T-helper 1 cell treated with Interleukin-12 subunit alpha and Interleukin-12 subunit beta and Interleukin-4 antibody, amounts not matched to agents 30 ng/mL and 1 ng/mL, for 36 hours (primary cell): Measurements from ENCODE around the gene PHF3. TPM values are rescaled to one million over a fixed set of nuclear protein-coding genes. Genes with fewer than 3 reads are reported as not detected.

Experiments used
- intact Hi-C: fragments of 100-400 bp; cut with micrococcal nuclease; formaldehyde crosslinking; loops from one replicate; pipeline ENCODE4 v1.15.1; 2024
- total RNA-seq: library from RNA; stranded (reverse); gene quantifications from 2 replicates; pipeline ENCODE4 v1.2.3, GENCODE V29; 2022

The PHF3 gene
- 46.6 and 51.8 TPM in 2 replicates for total RNA-seq

- intact Hi-C loops: loop anchor here (1.0 to 5.0 kb wide), 8 partner anchors 7 to 283 kb away; partner anchors contain the start of genes LOC128125822 and PTP4A1
Measured at GRCh38 chr6:63635588-63636517, at the start of gene PHF3. TSS of gene PHF3 (plus strand) at chr6:63635802. CDS start at chr6:63646552, 10,750 bp downstream.

- intact Hi-C loops: no loop called here
Measured at GRCh38 chr6:63589952-63590411, 45.6 kb upstream of the PHF3 start.

GRCh38 chr6:63592886-63593285 lies 42.7 kb upstream of the PHF3 start:
- intact Hi-C loops: no loop called here

- intact Hi-C loops: loop anchor here (1.0 to 2.0 kb wide), 5 partner anchors 23 to 245 kb away; partner anchors contain the start of gene PHF3
Measured at GRCh38 chr6:63597141-63598048, 38.2 kb upstream of the PHF3 start.

- intact Hi-C loops: loop anchor here (1.0 to 2.0 kb wide), 5 partner anchors 24 to 246 kb away; partner anchors contain the start of gene PHF3
Measured at GRCh38 chr6:63598049-63599036, 37.3 kb upstream of the PHF3 start.

GRCh38 chr6:63599243-63599642 lies 36.4 kb upstream of the PHF3 start:
- intact Hi-C loops: loop anchor here (2.0 kb wide), 1 partner anchor 108 kb away; no protein-coding TSS in a partner anchor

- intact Hi-C loops: no loop called here
Measured at GRCh38 chr6:63600136-63600535, 35.5 kb upstream of the PHF3 start.

GRCh38 chr6:63609231-63609630 lies 26.4 kb upstream of the PHF3 start:
- intact Hi-C loops: no loop called here

- intact Hi-C loops: no loop called here
Measured at GRCh38 chr6:63610944-63611343, 24.7 kb upstream of the PHF3 start.

- intact Hi-C loops: no loop called here
Measured at GRCh38 chr6:63611560-63611959, 24.0 kb upstream of the PHF3 start.

- intact Hi-C loops: no loop called here
Measured at GRCh38 chr6:63615590-63615989, 20.0 kb upstream of the PHF3 start.

GRCh38 chr6:63624091-63624490 lies 11.5 kb upstream of the PHF3 start:
- intact Hi-C loops: no loop called here

- intact Hi-C loops: no loop called here
Measured at GRCh38 chr6:63630466-63630865, 5.1 kb upstream of the PHF3 start.

- intact Hi-C loops: loop anchor here (1.0 to 5.0 kb wide), 5 partner anchors 9 to 282 kb away; partner anchors contain the start of genes LOC128125822 and PTP4A1
Measured at GRCh38 chr6:63634630-63635029, 972 bp upstream of the PHF3 start.

- intact Hi-C loops: loop anchor here (1.0 to 5.0 kb wide), 5 partner anchors 8 to 282 kb away; partner anchors contain the start of genes LOC128125822 and PTP4A1
Measured at GRCh38 chr6:63635215-63635587, 401 bp upstream of the PHF3 start.

- intact Hi-C loops: loop anchor here (1.0 to 5.0 kb wide), 4 partner anchors 16 to 108 kb away; no protein-coding TSS in a partner anchor
Measured at GRCh38 chr6:63636518-63637021, 968 bp downstream of the PHF3 start.

- intact Hi-C loops: loop anchor here (2.0 to 5.0 kb wide), 3 partner anchors 15 to 109 kb away; no protein-coding TSS in a partner anchor
Measured at GRCh38 chr6:63637865-63638445, 2.4 kb downstream of the PHF3 start.

GRCh38 chr6:63640062-63640461 lies 4.5 kb downstream of the PHF3 start:
- intact Hi-C loops: no loop called here

- intact Hi-C loops: loop anchor here (1.0 kb wide), 1 partner anchor 9 kb away; the partner anchor contains the start of gene PHF3
Measured at GRCh38 chr6:63643862-63644261, 8.3 kb downstream of the PHF3 start.
